Activated CD4-positive, alpha-beta memory T cell treated with anti-CD3 and anti-CD28 coated beads for 36 hours (primary cell): Measurements from ENCODE around the gene FBXL15. TPM values are rescaled to one million over a fixed set of nuclear protein-coding genes. Genes with fewer than 3 reads are reported as not detected.

Experiments used
- CTCF ChIA-PET: fragments of 350-600 bp; sonication (Branson Sonifier 250); formaldehyde crosslinking; loops from one replicate; lab custom pipeline; 2021; ENCODE audit warnings: antibody characterized with exemption, inconsistent platforms; lab: Charles Lee
- POLR2A ChIA-PET: fragments of 350-600 bp; sonication (Branson Sonifier 250); formaldehyde crosslinking; loops from one replicate; lab custom pipeline; 2021; ENCODE audit warnings: antibody characterized with exemption; lab: Charles Lee
- DNase-seq: peaks from one replicate; pipeline ENCODE4 v3.0.0-alpha.2; 2020
- H3K27ac Mint-ChIP-seq: one replicate; pipeline ENCODE4 v1.8.0; 2021; ENCODE audit warnings: mixed read lengths
- H3K27me3 Mint-ChIP-seq: one replicate; pipeline ENCODE4 v1.8.0; 2021; ENCODE audit warnings: mixed read lengths
- H3K36me3 Mint-ChIP-seq: one replicate; pipeline ENCODE4 v1.8.0; 2021; ENCODE audit warnings: mixed read lengths
- H3K4me1 Mint-ChIP-seq: one replicate; pipeline ENCODE4 v1.8.0; 2021; ENCODE audit warnings: low read depth, mixed read lengths
- H3K4me3 Mint-ChIP-seq: one replicate; pipeline ENCODE4 v1.8.0; 2021; ENCODE audit warnings: mild to moderate bottlenecking, mixed read lengths
- H3K9me3 Mint-ChIP-seq: one replicate; pipeline ENCODE4 v1.8.0; 2021; ENCODE audit warnings: mixed read lengths
- intact Hi-C: fragments of 100-400 bp; cut with micrococcal nuclease; formaldehyde crosslinking; loops from one replicate; pipeline ENCODE4 v1.15.1; 2023
- total RNA-seq, 2 experiments: library from RNA; stranded (reverse); gene quantifications; one replicate each; pipeline ENCODE4 v1.2.3, GENCODE V29; 2021

The FBXL15 gene
- total RNA-seq, 2 experiments from 2014 or later: 10.8 to 11.4 TPM

GRCh38 chr10:102421757-102422512 is 1.3 kb downstream of the FBXL15 start:
- peaks cover 9% of the 10 kb centered on the region for H3K36me3 Mint-ChIP-seq
- H3K4me3 Mint-ChIP-seq: peak overlapping the region; percentile 94
- intact Hi-C loops: loop anchor here (1.0 to 5.0 kb wide), 7 partner anchors 10 to 270 kb away; partner anchors contain the start of genes ACTR1A, CUEDC2, GBF1 and NOLC1
- H3K4me1 Mint-ChIP-seq: peaks cover 44% of the 10 kb centered on the region
- ChIA-PET POLR2A (interaction anchor here (1.5 to 5.6 kb wide), 6 partner anchors 10 to 28 kb away, joined by 5 to 84 read pairs (median 12); partner anchors contain the start of genes C10orf95, CUEDC2 and NFKB2), CTCF (interaction anchor here (0.6 to 6.0 kb wide), 23 partner anchors 10 to 252 kb away, joined by 3 to 125 read pairs (median 7); partner anchors contain the start of genes C10orf95, CUEDC2 and NFKB2)
- H3K9me3 Mint-ChIP-seq: no peaks in the 10 kb centered on the region
- peak; percentile 54 for DNase-seq
- H3K27ac Mint-ChIP-seq: peak overlapping the region; percentile 74
- H3K27me3 Mint-ChIP-seq: peaks cover 18% of the 10 kb centered on the region

- POLR2A ChIA-PET: interaction anchor here (2.3 to 5.6 kb wide), 3 partner anchors 11 to 25 kb away, joined by 7 to 84 read pairs (median 56); partner anchors contain the start of genes CUEDC2 and NFKB2
- peak overlapping the region; percentile 74 for H3K27ac Mint-ChIP-seq
These were observed 2.0 kb downstream of the FBXL15 start for GRCh38 chr10:102422545-102423129.

GRCh38 chr10:102423372-102423968 is 2.8 kb downstream of the FBXL15 start:
- H3K9me3 Mint-ChIP-seq: no peaks in the 10 kb centered on the region
- H3K4me3 Mint-ChIP-seq: no peak overlapping the region
- peaks cover 48% of the 10 kb centered on the region for H3K4me1 Mint-ChIP-seq
- peaks cover 9% of the 10 kb centered on the region for H3K36me3 Mint-ChIP-seq
- H3K27ac Mint-ChIP-seq: peak overlapping the region; percentile 8
- ChIA-PET POLR2A (interaction anchor here (0.5 to 5.6 kb wide), 3 partner anchors 11 to 202 kb away, joined by 3 to 84 read pairs (median 56); partner anchors contain the start of genes CUEDC2 and NFKB2), CTCF (interaction anchor here (0.6 to 6.0 kb wide), 14 partner anchors 8 to 252 kb away, joined by 3 to 125 read pairs (median 8); partner anchors contain the start of genes CUEDC2, ELOVL3 and NFKB2)
- DNase-seq: no peak
- H3K27me3 Mint-ChIP-seq: peaks cover 4% of the 10 kb centered on the region
- intact Hi-C loops: loop anchor here (5.0 kb wide), 2 partner anchors 54 to 271 kb away; partner anchors contain the start of gene NOLC1

More at GRCh38 chr10:102422545-102423129, 2.0 kb downstream of the FBXL15 start:
- CTCF ChIA-PET: interaction anchor here (0.6 to 6.0 kb wide), 26 partner anchors 9 to 253 kb away, joined by 3 to 125 read pairs (median 6); partner anchors contain the start of genes C10orf95, CUEDC2, ELOVL3 and NFKB2
- peaks cover 9% of the 10 kb centered on the region for H3K36me3 Mint-ChIP-seq
- intact Hi-C loops: loop anchor here (5.0 kb wide), 2 partner anchors 55 to 270 kb away; partner anchors contain the start of gene NOLC1
- H3K9me3 Mint-ChIP-seq: no peaks in the 10 kb centered on the region
- H3K27me3 Mint-ChIP-seq: peaks cover 12% of the 10 kb centered on the region
- peak; percentile 78 for DNase-seq
- H3K4me1 Mint-ChIP-seq: peaks cover 51% of the 10 kb centered on the region
- peak overlapping the region; percentile 94 for H3K4me3 Mint-ChIP-seq

DNA sequence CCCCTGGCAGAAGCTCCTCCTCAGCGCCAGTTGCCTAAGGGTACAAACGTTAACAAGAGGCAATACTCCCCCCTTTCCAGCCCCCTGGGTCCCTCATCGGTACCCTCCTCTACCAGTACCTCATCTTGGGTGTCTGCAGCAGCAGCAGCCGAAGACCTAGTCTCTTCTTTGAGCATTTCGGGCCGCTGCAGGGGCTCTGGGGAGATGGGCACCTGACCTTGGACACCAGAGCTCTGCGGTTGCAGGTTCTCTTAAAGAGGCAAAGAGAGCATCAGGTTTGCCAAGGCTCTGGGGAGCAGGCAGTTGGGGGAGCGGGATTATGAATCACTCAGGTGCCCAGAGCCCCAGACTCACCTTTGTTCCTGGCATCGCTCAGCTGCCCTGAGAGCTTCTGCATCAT is 3.5 kb downstream of the FBXL15 start:
- H3K36me3 Mint-ChIP-seq: peaks cover 9% of the 10 kb centered on the region
- H3K9me3 Mint-ChIP-seq: no peaks in the 10 kb centered on the region
- H3K27ac Mint-ChIP-seq: no peak overlapping the region
- no peak overlapping the region for H3K4me3 Mint-ChIP-seq
- no peak for DNase-seq
- intact Hi-C loops: loop anchor here (5.0 kb wide), 2 partner anchors 53 to 272 kb away; partner anchors contain the start of gene NOLC1
- H3K4me1 Mint-ChIP-seq: peaks cover 44% of the 10 kb centered on the region
- CTCF ChIA-PET: interaction anchor here (0.6 to 6.0 kb wide), 11 partner anchors 7 to 252 kb away, joined by 3 to 125 read pairs (median 20); partner anchors contain the start of genes CUEDC2 and NFKB2
- H3K27me3 Mint-ChIP-seq: peaks cover under 1% of the 10 kb centered on the region
- POLR2A ChIA-PET: interaction anchor here (5.6 kb wide), 1 partner anchor 27 kb away, joined by 84 read pairs; the partner anchor contains the start of gene NFKB2

DNA sequence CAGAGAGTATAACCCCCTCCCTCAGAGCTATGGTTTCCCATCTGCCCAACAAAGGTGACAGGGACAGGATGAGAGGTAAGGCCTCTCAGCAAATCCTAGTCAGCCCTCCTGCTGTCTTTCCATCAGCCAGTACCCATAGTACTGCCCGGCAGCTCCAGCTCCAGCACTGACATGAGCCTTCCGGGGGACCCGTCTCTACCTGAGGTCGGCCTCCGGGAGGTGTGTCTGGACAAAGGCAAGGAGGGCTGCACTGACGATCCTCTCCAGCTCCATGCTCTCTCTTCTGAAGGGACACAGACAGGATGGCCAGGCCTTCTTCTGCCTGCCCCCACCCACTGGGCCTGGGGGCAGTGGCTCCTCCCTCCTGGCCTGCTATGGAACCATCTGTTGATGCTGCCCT is 4.3 kb downstream of the FBXL15 start:
- H3K36me3 Mint-ChIP-seq: peaks cover 9% of the 10 kb centered on the region

GRCh38 chr10:102425444-102425843 is 4.8 kb downstream of the FBXL15 start:
- Mint-ChIP-seq H3K27me3 (no peaks in the 10 kb centered on the region), H3K4me3 (no peak overlapping the region), H3K27ac (peak overlapping the region; percentile 18), H3K36me3 (peaks cover 9% of the 10 kb centered on the region), H3K9me3 (no peaks in the 10 kb centered on the region), H3K4me1 (peaks cover 31% of the 10 kb centered on the region)
- POLR2A ChIA-PET: interaction anchor here (1.0 kb wide), 1 partner anchor 9 kb away, joined by 4 read pairs; no protein-coding TSS in a partner anchor
- intact Hi-C loops: no loop called here
- DNase-seq: no peak
- CTCF ChIA-PET: interaction anchor here (1.1 kb wide), 1 partner anchor 32 kb away, joined by 3 read pairs; no protein-coding TSS in a partner anchor

More for the DNA sequence above, 4.3 kb downstream of the FBXL15 start:
- DNase-seq: no peak
- intact Hi-C loops: loop anchor here (5.0 kb wide), 2 partner anchors 52 to 273 kb away; partner anchors contain the start of gene NOLC1
- Mint-ChIP-seq H3K4me3 (no peak overlapping the region), H3K4me1 (peaks cover 36% of the 10 kb centered on the region), H3K27me3 (no peaks in the 10 kb centered on the region), H3K27ac (no peak overlapping the region), H3K9me3 (no peaks in the 10 kb centered on the region)
- POLR2A ChIA-PET: interaction anchor here (1.0 to 5.6 kb wide), 2 partner anchors 10 to 28 kb away, joined by 4 to 84 read pairs; partner anchors contain the start of gene NFKB2
- CTCF ChIA-PET: interaction anchor here (1.0 to 6.0 kb wide), 2 partner anchors 20 to 28 kb away, joined by 3 to 125 read pairs; partner anchors contain the start of gene NFKB2

- no peak for DNase-seq
- Mint-ChIP-seq H3K36me3 (peaks cover 7% of the 10 kb centered on the region), H3K27ac (no peak overlapping the region), H3K9me3 (no peaks in the 10 kb centered on the region), H3K27me3 (no peaks in the 10 kb centered on the region), H3K4me1 (peaks cover 32% of the 10 kb centered on the region), H3K4me3 (no peak overlapping the region)
- intact Hi-C loops: no loop called here
- POLR2A ChIA-PET: no interaction called here
- CTCF ChIA-PET: interaction anchor here (1.0 to 1.1 kb wide), 3 partner anchors 27 to 196 kb away, joined by 3 read pairs; no protein-coding TSS in a partner anchor
These were observed 6.2 kb downstream of the FBXL15 start for GRCh38 chr10:102426803-102427287.

GRCh38 chr10:102429468-102429867 is 8.8 kb downstream of the FBXL15 start:
- H3K4me3 Mint-ChIP-seq: no peak overlapping the region
- POLR2A ChIA-PET: no interaction called here

DNA sequence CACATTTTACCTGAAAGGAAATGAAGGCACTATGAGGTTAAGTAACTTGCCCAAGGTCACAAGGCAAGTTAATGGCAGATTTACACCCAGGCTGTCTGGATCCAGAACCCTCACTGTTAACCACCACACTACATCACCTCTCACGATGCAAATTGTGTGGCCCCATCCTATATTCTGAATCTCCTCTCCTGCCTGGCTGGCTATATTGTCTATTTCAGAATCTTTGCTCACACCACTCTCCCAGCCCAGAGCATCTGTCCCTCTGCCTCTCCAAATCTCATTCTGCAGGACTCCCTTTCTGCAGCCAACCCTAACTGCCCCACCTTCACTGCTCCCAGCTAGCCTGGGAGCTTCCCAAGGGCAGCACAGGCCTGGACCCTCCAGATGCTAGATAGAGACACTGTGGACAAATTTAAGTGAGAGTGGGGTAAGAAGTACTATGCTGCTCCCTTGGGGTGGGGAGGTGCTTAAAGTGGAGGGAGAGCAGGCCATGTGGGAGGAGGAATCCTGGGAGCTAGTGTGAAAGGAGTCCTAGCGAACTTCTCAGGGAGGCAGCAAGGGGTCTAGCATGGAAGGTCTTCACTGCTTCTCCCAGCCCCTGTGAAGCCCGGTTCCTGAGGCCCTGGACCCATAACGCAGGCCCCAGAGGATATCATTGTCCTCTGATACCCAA is 11.0 kb downstream of the FBXL15 start:
- Mint-ChIP-seq H3K9me3 (no peaks in the 10 kb centered on the region), H3K27ac (peak overlapping the region; percentile 88), H3K36me3 (peaks cover 6% of the 10 kb centered on the region), H3K4me1 (peaks cover 45% of the 10 kb centered on the region), H3K4me3 (peak overlapping the region; percentile 84), H3K27me3 (no peaks in the 10 kb centered on the region)
- CTCF ChIA-PET: interaction anchor here (0.7 to 3.5 kb wide), 8 partner anchors 10 to 201 kb away, joined by 3 to 36 read pairs (median 6); partner anchors contain the start of genes C10orf95 and FBXL15
- intact Hi-C loops: loop anchor here (1.0 to 5.0 kb wide), 6 partner anchors 10 to 281 kb away; partner anchors contain the start of genes ACTR1A, ARL3 and SFXN2
- DNase-seq: no peak
- POLR2A ChIA-PET: interaction anchor here (0.6 to 5.1 kb wide), 7 partner anchors 10 to 333 kb away, joined by 3 to 56 read pairs (median 6); partner anchors contain the start of genes C10orf95, FBXL15, GBF1 and NFKB2

More at GRCh38 chr10:102429468-102429867, 8.8 kb downstream of the FBXL15 start:
- H3K27me3 Mint-ChIP-seq: no peaks in the 10 kb centered on the region
- no peak for DNase-seq
- peaks cover 2% of the 10 kb centered on the region for H3K36me3 Mint-ChIP-seq
- no peak overlapping the region for H3K27ac Mint-ChIP-seq
- peaks cover 34% of the 10 kb centered on the region for H3K4me1 Mint-ChIP-seq
- CTCF ChIA-PET: no interaction called here
- intact Hi-C loops: no loop called here
- no peaks in the 10 kb centered on the region for H3K9me3 Mint-ChIP-seq
